K562 (cell line): ENCODE measurements around the gene GPSM3. TPM values are rescaled to one million over a fixed set of nuclear protein-coding genes. Genes with fewer than 3 reads are reported as not detected.

Source experiments
- CBFB ChIP-seq: sonication (generic); formaldehyde crosslinking; IDR thresholded peaks from 2 replicates; pipeline ENCODE4 v1.4.0; 2020; ENCODE audit warnings: mild to moderate bottlenecking, missing genetic modification reagents
- CBX8 ChIP-seq: fragments of 200-600 bp; sonication (generic); IDR thresholded peaks from 2 replicates; pipeline ENCODE4 v1.6.1; 2012; ENCODE audit warnings: borderline replicate concordance, mixed run types, low read depth, mild to moderate bottlenecking, moderate library complexity, mixed read lengths, low read length, control low read depth, inconsistent platforms; ENCODE audit not compliant: poor library complexity, severe bottlenecking; ENCODE audit errors: extremely low read depth
- E2F4 ChIP-seq: sonication (generic); formaldehyde crosslinking; IDR thresholded peaks from 2 replicates; pipeline ENCODE4 v1.8.0; 2022; ENCODE audit warnings: mild to moderate bottlenecking, low read depth, missing genetic modification reagents
- HCFC1 ChIP-seq: IDR thresholded peaks from 2 replicates; pipeline ENCODE4 v1.6.1; 2012; ENCODE audit warnings: low read depth, low read length, improper control_type of control experiment
- HNRNPL ChIP-seq: fragments of 200-400 bp; formaldehyde crosslinking; IDR thresholded peaks from 2 replicates; pipeline ENCODE4 v1.6.1; 2017; ENCODE audit warnings: low read depth, mild to moderate bottlenecking, low read length
- SLC30A9 ChIP-seq: fragments of 250-450 bp; sonication (Bioruptor Pico); IDR thresholded peaks from 2 replicates; pipeline ENCODE4 v1.8.0; 2022; ENCODE audit warnings: mild to moderate bottlenecking, moderate library complexity
- ZNF263 ChIP-seq: sonication (generic); formaldehyde crosslinking; IDR thresholded peaks from 2 replicates; pipeline ENCODE4 v1.8.0; 2022; ENCODE audit warnings: mild to moderate bottlenecking, missing genetic modification reagents, borderline replicate concordance
- ZNF318 ChIP-seq, 2 experiments: fragments of 450-650 bp; IDR thresholded peaks; 2 replicates each; pipeline ENCODE4 v1.6.1; 2016; ENCODE audit warnings: mild to moderate bottlenecking in 2 of 2, borderline replicate concordance in 1 of 2, low read depth in 1 of 2, moderate library complexity in 1 of 2
- polyA plus RNA-seq, 8 experiments: library from polyadenylated mRNA; depleted of rRNA in 4 of 8; stranded (reverse) in 5 of 8; unstranded in 3 of 8; fragments of >200 nt; fragmentation: Nextera tagmentation in 2 of 8; fragmentation: Illumina TruSeq in 1 of 8; extraction: Ambion mirVana in 2 of 8; extraction: Trizol in 1 of 8; gene quantifications; 2 replicates each; pipeline versions ENCODE4 v1.2.1 to v1.2.3, GENCODE V29; 2011 to 2014; ENCODE audit warnings: inconsistent platforms in 1 of 8, missing spikeins in 1 of 8
- total RNA-seq, 7 experiments: library from RNA; depleted of rRNA in 6 of 7; stranded (reverse); fragments of >200 nt in 6 of 7; fragmentation: Illumina TruSeq in 2 of 7; extraction: Trizol in 2 of 7; gene quantifications; 2 replicates each; pipeline versions ENCODE4 v1.2.1 to v1.2.3, GENCODE V29; 2011 to 2021; ENCODE audit warnings: low replicate concordance in 1 of 7
- TF ChIP-seq, protein P1 (sequence below), 2 experiments: fragments of 450-650 bp; IDR thresholded peaks; 2 replicates each; pipeline ENCODE4 v1.6.1; 2016
- TF ChIP-seq, protein P2 (sequence below), 2 experiments: fragments of 250-450 bp in 1 of 2; fragments of 450-650 bp in 1 of 2; sonication (Bioruptor Pico) in 1 of 2; IDR thresholded peaks; 2 replicates each; pipeline versions ENCODE4 v1.6.1 to v1.8.0; 2016 to 2021; ENCODE audit warnings: mild to moderate bottlenecking in 2 of 2, moderate library complexity in 2 of 2, missing compliant biosample characterization in 1 of 2, missing genetic modification characterization in 1 of 2

Gene GPSM3
- total and polyA plus RNA-seq, 9 of the 15 experiments (the other 6 are each of a cell fraction or from before 2014, with no cell fraction given) = 5.3 to 42.6 (median 24.4) TPM

DNA sequence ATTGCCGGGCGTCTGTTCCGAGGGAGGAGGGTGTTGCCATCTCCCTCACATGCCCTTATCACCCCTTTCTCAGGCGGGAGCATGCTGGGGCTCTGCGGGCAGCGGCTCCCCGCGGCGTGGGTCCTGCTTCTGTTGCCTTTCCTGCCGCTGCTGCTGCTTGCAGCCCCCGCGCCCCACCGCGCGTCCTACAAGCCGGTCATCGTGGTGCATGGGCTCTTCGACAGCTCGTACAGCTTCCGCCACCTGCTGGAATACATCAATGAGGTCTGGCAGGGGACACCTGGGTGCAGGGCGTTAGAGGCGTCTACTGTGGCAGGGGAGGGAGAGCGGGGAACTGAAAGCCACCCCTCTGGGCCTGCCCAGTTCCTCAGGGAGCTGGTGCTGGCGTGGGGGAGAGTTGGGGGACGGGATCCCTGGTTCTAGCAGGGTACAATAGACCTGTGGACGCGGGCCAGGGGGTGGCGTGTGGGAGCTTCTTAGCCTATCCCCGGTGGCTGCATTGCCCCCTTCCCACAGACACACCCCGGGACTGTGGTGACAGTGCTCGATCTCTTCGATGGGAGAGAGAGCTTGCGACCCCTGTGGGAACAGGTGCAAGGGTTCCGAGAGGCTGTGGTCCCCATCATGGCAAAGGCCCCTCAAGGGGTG is 37.8 kb downstream of the GPSM3 start (continued):
- TF ChIP-seq ZNF318 (IDR thresholded peaks at IDR 0.05; ENCODE audit: borderline replicate concordance in 1 of 2, low read depth in 1 of 2) (no peak), E2F4 (CRISPR knock-in tag) (no peak), ZNF263 (CRISPR knock-in tag) (peak; percentile 66), SLC30A9 (no peak), CBX8 (no peak), CBFB (peak; percentile 78; the same call in 1 of the 2 replicates), HCFC1 (peak; percentile 43; the same call in 1 of the 2 replicates), HNRNPL (no peak)
- TF ChIP-seq, protein P1, sequence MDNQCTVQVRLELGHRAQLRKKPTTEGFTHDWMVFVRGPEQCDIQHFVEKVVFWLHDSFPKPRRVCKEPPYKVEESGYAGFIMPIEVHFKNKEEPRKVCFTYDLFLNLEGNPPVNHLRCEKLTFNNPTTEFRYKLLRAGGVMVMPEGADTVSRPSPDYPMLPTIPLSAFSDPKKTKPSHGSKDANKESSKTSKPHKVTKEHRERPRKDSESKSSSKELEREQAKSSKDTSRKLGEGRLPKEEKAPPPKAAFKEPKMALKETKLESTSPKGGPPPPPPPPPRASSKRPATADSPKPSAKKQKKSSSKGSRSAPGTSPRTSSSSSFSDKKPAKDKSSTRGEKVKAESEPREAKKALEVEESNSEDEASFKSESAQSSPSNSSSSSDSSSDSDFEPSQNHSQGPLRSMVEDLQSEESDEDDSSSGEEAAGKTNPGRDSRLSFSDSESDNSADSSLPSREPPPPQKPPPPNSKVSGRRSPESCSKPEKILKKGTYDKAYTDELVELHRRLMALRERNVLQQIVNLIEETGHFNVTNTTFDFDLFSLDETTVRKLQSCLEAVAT (IDR thresholded peaks at IDR 0.05) = no peak
- TF ChIP-seq, protein P2, sequence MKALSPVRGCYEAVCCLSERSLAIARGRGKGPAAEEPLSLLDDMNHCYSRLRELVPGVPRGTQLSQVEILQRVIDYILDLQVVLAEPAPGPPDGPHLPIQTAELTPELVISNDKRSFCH (CRISPR knock-in tag; IDR thresholded peaks at IDR 0.05) = no peak
- TF ChIP-seq, protein P2 (tag; IDR thresholded peaks at IDR 0.05) = no peak
